SK-N-SH (cell line): Measurements from ENCODE around the gene RCAN2. TPM values are rescaled to one million over a fixed set of nuclear protein-coding genes. Genes with fewer than 3 reads are reported as not detected.

Experiments used
- CTCF ChIA-PET: fragments of 300-600, 350-600 bp; formaldehyde crosslinking; extraction: SDS; loops from one replicate; lab custom pipeline; 2021; lab: Yijun Ruan, JAX
- POLR2A ChIA-PET: fragments of 350-600 bp; sonication (Branson Sonifier 250); formaldehyde crosslinking; extraction: SDS; loops from one replicate; lab custom pipeline; 2020; ENCODE audit warnings: antibody characterized with exemption, inconsistent platforms; lab: Yijun Ruan, JAX
- DNase-seq: peaks from one replicate; pipeline ENCODE4 v3.0.0; 2012
- H2AFZ ChIP-seq: fragments of 200-600 bp; sonication (generic); 2 replicates; pipeline ENCODE4 v1.8.1; 2016; ENCODE audit warnings: antibody characterized with exemption, mild to moderate bottlenecking, low read depth
- H3F3A ChIP-seq: fragments of 200-600 bp; sonication (generic); replicated peaks from 2 replicates; pipeline ENCODE3; 2016; ENCODE audit warnings: antibody characterized with exemption, mild to moderate bottlenecking; ENCODE audit not compliant: insufficient read depth
- H3K27ac ChIP-seq, 2 experiments: fragments of 200-500 bp in 1 of 2; fragments of 200-600 bp in 1 of 2; sonication (Bioruptor generic) in 1 of 2; sonication (generic), shearing (Covaris generic) in 1 of 2; 2 replicates each; pipeline versions ENCODE4 v1.5.1 to v1.6.1; 2014 to 2016; ENCODE audit warnings: low read depth in 2 of 2, inconsistent platforms in 1 of 2, low read length in 1 of 2, mild to moderate bottlenecking in 1 of 2, mixed read lengths in 1 of 2
- H3K27me3 ChIP-seq: fragments of 200-600 bp; sonication (generic), shearing (Covaris generic); 2 replicates; pipeline ENCODE4 v1.6.1; 2016; ENCODE audit warnings: mixed run types; ENCODE audit not compliant: insufficient read depth
- H3K36me3 ChIP-seq, 2 experiments: fragments of 200-500 bp in 1 of 2; fragments of 200-600 bp in 1 of 2; sonication (Bioruptor generic) in 1 of 2; sonication (generic) in 1 of 2; replicated peaks in 1 of 2; 2 replicates each; pipeline versions ENCODE3 to v1.5.1; 2014 to 2016; ENCODE audit warnings: low read length in 1 of 2, mild to moderate bottlenecking in 1 of 2; ENCODE audit not compliant: insufficient read depth in 2 of 2, control insufficient read depth in 1 of 2
- H3K4me1 ChIP-seq, 2 experiments: fragments of 200-500 bp in 1 of 2; fragments of 200-600 bp in 1 of 2; sonication (Bioruptor generic) in 1 of 2; sonication (generic), shearing (Covaris generic) in 1 of 2; 2 replicates each; pipeline versions ENCODE4 v1.5.1 to v1.6.1; 2014 to 2016; ENCODE audit warnings: low read depth in 1 of 2, low read length in 1 of 2, mixed run types in 1 of 2; ENCODE audit not compliant: insufficient read depth in 2 of 2, control insufficient read depth in 1 of 2
- H3K4me2 ChIP-seq: fragments of 200-600 bp; sonication (generic), shearing (Covaris generic); 2 replicates; pipeline ENCODE4 v1.6.1; 2017; ENCODE audit warnings: mixed run types
- H3K4me3 ChIP-seq, 2 experiments: fragments of 200-500 bp in 1 of 2; fragments of 200-600 bp in 1 of 2; sonication (Bioruptor generic) in 1 of 2; sonication (generic), shearing (Covaris generic) in 1 of 2; 2 replicates each; pipeline versions ENCODE4 v1.5.1 to v1.8.1; 2014 to 2016; ENCODE audit warnings: low read depth in 2 of 2, inconsistent platforms in 1 of 2, low read length in 1 of 2, mild to moderate bottlenecking in 1 of 2, mixed read lengths in 1 of 2, moderate library complexity in 1 of 2
- H3K79me2 ChIP-seq: fragments of 200-600 bp; sonication (generic); 2 replicates; pipeline ENCODE4 v1.8.1; 2017; ENCODE audit warnings: mild to moderate bottlenecking; ENCODE audit not compliant: insufficient read depth
- H3K9ac ChIP-seq: fragments of 200-600 bp; sonication (generic); 2 replicates; pipeline ENCODE4 v1.6.1; 2017; ENCODE audit warnings: mixed run types
- H3K9me2 ChIP-seq: fragments of 200-600 bp; sonication (generic); 2 replicates; pipeline ENCODE4 v1.6.1; 2017; ENCODE audit warnings: mixed run types
- H3K9me3 ChIP-seq: fragments of 200-600 bp; sonication (generic); 2 replicates; pipeline ENCODE4 v1.6.1; 2017; ENCODE audit warnings: mixed run types, mild to moderate bottlenecking, moderate library complexity
- H4K20me1 ChIP-seq: fragments of 200-600 bp; sonication (generic); 2 replicates; pipeline ENCODE4 v1.6.1; 2017; ENCODE audit warnings: mild to moderate bottlenecking, mixed run types; ENCODE audit not compliant: insufficient read depth
- CHD2 ChIP-seq: fragments of 150-350 bp; IDR thresholded peaks from 2 replicates; pipeline ENCODE4 v1.6.1; 2018; ENCODE audit warnings: low read length; ENCODE audit not compliant: partially characterized antibody
- EP300 ChIP-seq, 2 experiments: IDR thresholded peaks; 2 replicates each; pipeline versions ENCODE4 v1.4.0 to v1.6.1; 2012; ENCODE audit warnings: borderline replicate concordance in 1 of 2, low read depth in 1 of 2, low read length in 1 of 2
- EZH2phosphoT487 ChIP-seq: fragments of 200-600 bp; sonication (generic); IDR thresholded peaks from 2 replicates; pipeline ENCODE4 v1.6.1; 2017; ENCODE audit warnings: low read depth, mixed run types, mild to moderate bottlenecking, antibody characterized with exemption, moderate library complexity, borderline replicate concordance
- FOXJ3 ChIP-seq: sonication (generic); formaldehyde crosslinking; IDR thresholded peaks from 2 replicates; pipeline ENCODE4 v1.5.1; 2020; ENCODE audit warnings: mild to moderate bottlenecking, missing genetic modification reagents
- GABPA ChIP-seq: IDR thresholded peaks from 2 replicates; pipeline ENCODE4 v1.4.0; 2012; ENCODE audit warnings: low read depth, mild to moderate bottlenecking
- JUND ChIP-seq: IDR thresholded peaks from 2 replicates; pipeline ENCODE4 v1.4.0; 2012
- MEF2A ChIP-seq: IDR thresholded peaks from 2 replicates; pipeline ENCODE4 v1.4.0; 2012; ENCODE audit warnings: low read depth, borderline replicate concordance
- MXI1 ChIP-seq: IDR thresholded peaks from 2 replicates; pipeline ENCODE4 v1.6.1; 2012; ENCODE audit warnings: mild to moderate bottlenecking, low read depth, low read length, improper control_type of control experiment
- POLR2AphosphoS5 ChIP-seq: IDR thresholded peaks from 2 replicates; pipeline ENCODE4 v1.6.1; 2012; ENCODE audit warnings: low read depth, low read length
- RAD21 ChIP-seq: IDR thresholded peaks from 2 replicates; pipeline ENCODE4 v1.6.1; 2012; ENCODE audit warnings: mild to moderate bottlenecking, low read length
- RCOR1 ChIP-seq: fragments of 150-350 bp; IDR thresholded peaks from 2 replicates; pipeline ENCODE4 v1.6.1; 2017; ENCODE audit warnings: antibody characterized with exemption, low read length
- RFX5 ChIP-seq: IDR thresholded peaks from 2 replicates; pipeline ENCODE4 v1.6.1; 2012; ENCODE audit warnings: mild to moderate bottlenecking, improper control_type of control experiment, low read length
- RXRA ChIP-seq: IDR thresholded peaks from 2 replicates; pipeline ENCODE4 v1.4.0; 2012; ENCODE audit warnings: low read depth, mild to moderate bottlenecking, borderline replicate concordance
- SIN3A ChIP-seq: IDR thresholded peaks from 2 replicates; pipeline ENCODE4 v1.6.1; 2012; ENCODE audit warnings: low read depth, mild to moderate bottlenecking, low read length, moderate library complexity, borderline replicate concordance
- SMC3 ChIP-seq: IDR thresholded peaks from 2 replicates; pipeline ENCODE4 v1.6.1; 2012; ENCODE audit warnings: low read depth, low read length, improper control_type of control experiment
- TAF1 ChIP-seq: IDR thresholded peaks from 2 replicates; pipeline ENCODE4 v1.6.1; 2012; ENCODE audit warnings: low read depth, mild to moderate bottlenecking, low read length, moderate library complexity, borderline replicate concordance
- TCF12 ChIP-seq: IDR thresholded peaks from 2 replicates; pipeline ENCODE4 v1.4.0; 2012
- WGBS: methylation state at CpG from one replicate; pipeline ENCODE4 v1.1.6; 2017; ENCODE audit warnings: low lambda C conversion rate; 5-methylcytosine and 5-hydroxymethylcytosine counted together
- polyA plus RNA-seq, 3 experiments: library from polyadenylated mRNA; depleted of rRNA; stranded (reverse); fragments of >200 nt; gene quantifications; 2 replicates each; pipeline ENCODE4 v1.2.3, GENCODE V29; 2012
- TF ChIP-seq, protein P1 (sequence below): fragments of 200-600 bp; sonication (generic); IDR thresholded peaks from 2 replicates; pipeline ENCODE4 v1.6.1; 2017; ENCODE audit warnings: antibody characterized with exemption, mild to moderate bottlenecking, moderate library complexity
- TF ChIP-seq, protein P2 (sequence below): IDR thresholded peaks from 2 replicates; pipeline ENCODE4 v1.4.0; 2012; ENCODE audit warnings: low read depth, borderline replicate concordance
- TF ChIP-seq, protein P3 (sequence below): IDR thresholded peaks from 2 replicates; pipeline ENCODE4; 2012
- TF ChIP-seq, protein P4 (sequence below): IDR thresholded peaks from 2 replicates; pipeline ENCODE4 v1.4.0; 2012; ENCODE audit warnings: low read depth, borderline replicate concordance

Gene RCAN2
- polyA plus RNA-seq, 1 of the 3 experiments (the other 2 are of a cell fraction) = not detected

DNA sequence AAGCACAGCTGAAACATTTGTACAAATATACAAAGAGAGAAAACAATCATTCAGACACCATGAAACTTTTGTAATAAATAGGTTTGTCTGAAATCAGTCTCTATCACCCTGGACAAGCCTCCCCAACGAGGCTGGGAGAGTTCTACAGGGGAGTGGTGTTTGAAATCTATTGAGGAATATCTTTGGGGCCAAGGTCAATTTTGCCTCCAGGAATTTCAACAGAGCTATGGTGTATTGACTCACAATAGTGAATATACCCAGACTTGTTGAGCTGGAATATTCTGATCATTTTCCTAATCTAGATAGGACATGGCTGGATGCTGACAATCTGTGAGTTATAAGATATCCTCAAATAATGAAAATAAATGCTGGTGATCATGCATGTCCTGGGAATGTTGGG is 269.0 kb downstream of the RCAN2 start (continued):
- TF ChIP-seq MEF2A (no peak), TCF12 (no peak), EZH2phosphoT487 (no peak), RXRA (no peak), EP300 (IDR thresholded peaks at IDR 0.05; ENCODE audit: borderline replicate concordance in 1 of 2, low read depth in 1 of 2, low read length in 1 of 2) (no peak), GABPA (no peak), JUND (no peak), FOXJ3 (CRISPR knock-in tag) (no peak), TAF1 (no peak), CHD2 (no peak), MXI1 (no peak), SIN3A (no peak), POLR2AphosphoS5 (no peak)
- TF ChIP-seq, protein P1, sequence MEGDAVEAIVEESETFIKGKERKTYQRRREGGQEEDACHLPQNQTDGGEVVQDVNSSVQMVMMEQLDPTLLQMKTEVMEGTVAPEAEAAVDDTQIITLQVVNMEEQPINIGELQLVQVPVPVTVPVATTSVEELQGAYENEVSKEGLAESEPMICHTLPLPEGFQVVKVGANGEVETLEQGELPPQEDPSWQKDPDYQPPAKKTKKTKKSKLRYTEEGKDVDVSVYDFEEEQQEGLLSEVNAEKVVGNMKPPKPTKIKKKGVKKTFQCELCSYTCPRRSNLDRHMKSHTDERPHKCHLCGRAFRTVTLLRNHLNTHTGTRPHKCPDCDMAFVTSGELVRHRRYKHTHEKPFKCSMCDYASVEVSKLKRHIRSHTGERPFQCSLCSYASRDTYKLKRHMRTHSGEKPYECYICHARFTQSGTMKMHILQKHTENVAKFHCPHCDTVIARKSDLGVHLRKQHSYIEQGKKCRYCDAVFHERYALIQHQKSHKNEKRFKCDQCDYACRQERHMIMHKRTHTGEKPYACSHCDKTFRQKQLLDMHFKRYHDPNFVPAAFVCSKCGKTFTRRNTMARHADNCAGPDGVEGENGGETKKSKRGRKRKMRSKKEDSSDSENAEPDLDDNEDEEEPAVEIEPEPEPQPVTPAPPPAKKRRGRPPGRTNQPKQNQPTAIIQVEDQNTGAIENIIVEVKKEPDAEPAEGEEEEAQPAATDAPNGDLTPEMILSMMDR = no peak
- TF ChIP-seq, protein P2, sequence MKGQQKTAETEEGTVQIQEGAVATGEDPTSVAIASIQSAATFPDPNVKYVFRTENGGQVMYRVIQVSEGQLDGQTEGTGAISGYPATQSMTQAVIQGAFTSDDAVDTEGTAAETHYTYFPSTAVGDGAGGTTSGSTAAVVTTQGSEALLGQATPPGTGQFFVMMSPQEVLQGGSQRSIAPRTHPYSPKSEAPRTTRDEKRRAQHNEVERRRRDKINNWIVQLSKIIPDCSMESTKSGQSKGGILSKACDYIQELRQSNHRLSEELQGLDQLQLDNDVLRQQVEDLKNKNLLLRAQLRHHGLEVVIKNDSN = no peak
- TF ChIP-seq, all 33 proteins: peak for 0

DNA sequence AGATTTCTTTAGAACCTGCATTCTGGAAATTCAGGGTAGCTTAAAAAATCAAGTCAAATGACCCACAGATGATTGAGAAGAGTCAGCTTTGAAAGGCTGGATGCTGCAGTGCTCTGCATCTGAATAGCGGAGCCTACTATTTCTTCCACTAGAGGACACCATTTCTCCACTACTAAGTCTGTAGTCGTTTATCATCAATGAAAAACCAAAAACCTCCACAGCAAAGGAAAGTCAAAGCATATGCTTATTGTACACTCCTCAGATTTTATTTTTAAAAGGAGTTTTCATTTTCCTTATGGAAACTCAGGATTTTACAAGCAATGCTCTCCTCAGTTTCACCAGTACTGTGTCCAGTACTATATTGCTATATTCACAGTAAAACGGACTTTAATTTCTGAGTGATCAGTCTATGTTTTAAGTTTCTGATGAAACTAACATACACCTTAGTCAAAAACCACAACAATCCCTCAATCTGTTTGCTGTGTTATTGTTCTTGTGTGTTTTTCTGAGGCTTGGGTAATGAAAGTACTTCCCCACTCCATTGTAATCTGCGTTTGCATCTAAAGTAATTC is 269.9 kb downstream of the RCAN2 start:
- DNase-seq = no peak
- Histone ChIP-seq H3K27ac (no peak overlapping the region), H3K9me2 (no peaks in the 10 kb centered on the region), H3K36me3 (no peaks in the 10 kb centered on the region), H2AFZ (no peak overlapping the region), H3K9me3 (no peaks in the 10 kb centered on the region), H3K9ac (no peak overlapping the region), H3F3A (no peaks in the 10 kb centered on the region), H3K4me1 (no peaks in the 10 kb centered on the region)
- 0% methylated on average over 4 of the region's 4 CpGs for WGBS
- CTCF ChIA-PET = interaction anchor here (0.9 to 3.4 kb wide), 5 partner anchors 131 to 1745 kb away, joined by 3 to 17 read pairs (median 3); no protein-coding TSS in a partner anchor
- TF ChIP-seq, protein P3, sequence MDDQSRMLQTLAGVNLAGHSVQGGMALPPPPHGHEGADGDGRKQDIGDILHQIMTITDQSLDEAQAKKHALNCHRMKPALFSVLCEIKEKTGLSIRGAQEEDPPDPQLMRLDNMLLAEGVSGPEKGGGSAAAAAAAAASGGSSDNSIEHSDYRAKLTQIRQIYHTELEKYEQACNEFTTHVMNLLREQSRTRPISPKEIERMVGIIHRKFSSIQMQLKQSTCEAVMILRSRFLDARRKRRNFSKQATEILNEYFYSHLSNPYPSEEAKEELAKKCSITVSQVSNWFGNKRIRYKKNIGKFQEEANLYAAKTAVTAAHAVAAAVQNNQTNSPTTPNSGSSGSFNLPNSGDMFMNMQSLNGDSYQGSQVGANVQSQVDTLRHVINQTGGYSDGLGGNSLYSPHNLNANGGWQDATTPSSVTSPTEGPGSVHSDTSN = 0 out of 2 replicates have a peak, but pooled peaks have one; percentile 6
- TF ChIP-seq RAD21 (peak; percentile 69), RFX5 (no peak), POLR2AphosphoS5 (no peak), MXI1 (no peak), EZH2phosphoT487 (no peak), CHD2 (no peak), RCOR1 (no peak), SMC3 (peak; percentile 53)
- TF ChIP-seq, protein P4, sequence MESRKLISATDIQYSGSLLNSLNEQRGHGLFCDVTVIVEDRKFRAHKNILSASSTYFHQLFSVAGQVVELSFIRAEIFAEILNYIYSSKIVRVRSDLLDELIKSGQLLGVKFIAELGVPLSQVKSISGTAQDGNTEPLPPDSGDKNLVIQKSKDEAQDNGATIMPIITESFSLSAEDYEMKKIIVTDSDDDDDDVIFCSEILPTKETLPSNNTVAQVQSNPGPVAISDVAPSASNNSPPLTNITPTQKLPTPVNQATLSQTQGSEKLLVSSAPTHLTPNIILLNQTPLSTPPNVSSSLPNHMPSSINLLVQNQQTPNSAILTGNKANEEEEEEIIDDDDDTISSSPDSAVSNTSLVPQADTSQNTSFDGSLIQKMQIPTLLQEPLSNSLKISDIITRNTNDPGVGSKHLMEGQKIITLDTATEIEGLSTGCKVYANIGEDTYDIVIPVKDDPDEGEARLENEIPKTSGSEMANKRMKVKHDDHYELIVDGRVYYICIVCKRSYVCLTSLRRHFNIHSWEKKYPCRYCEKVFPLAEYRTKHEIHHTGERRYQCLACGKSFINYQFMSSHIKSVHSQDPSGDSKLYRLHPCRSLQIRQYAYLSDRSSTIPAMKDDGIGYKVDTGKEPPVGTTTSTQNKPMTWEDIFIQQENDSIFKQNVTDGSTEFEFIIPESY = no peak
- TF ChIP-seq, protein P1 = peak; percentile 77
- TF ChIP-seq, all 33 proteins: peak for 4
- Histone ChIP-seq H3K4me3 (no peak overlapping the region; a peak in 1 of 4 replicates), H4K20me1 (no peaks in the 10 kb centered on the region), H3K4me2 (no peak overlapping the region), H3K27me3 (peaks cover 11% of the 10 kb centered on the region; the same call in 1 of the 2 replicates), H3K79me2 (no peaks in the 10 kb centered on the region)
- POLR2A ChIA-PET = no interaction called here
